A673 (cell line): ENCODE data around the gene PCNX3. TPM values are rescaled to one million over a fixed set of nuclear protein-coding genes. Genes with fewer than 3 reads are reported as not detected.
A peak's percentile ranks its signal among the peaks of the same experiment; 100 is the strongest.

Experiments used
- BruUV-seq: library from RNA; stranded (reverse); fragments of 400-500 nt; replicated peaks from 2 replicates; lab custom pipeline; 2021; lab: Mats Ljungman, UMichigan
- CTCF ChIA-PET: fragments of 300-600 bp; sonication (Branson Sonifier 250); formaldehyde crosslinking; loops from one replicate; lab custom pipeline; 2022; ENCODE audit warnings: antibody characterized with exemption; lab: Charles Lee
- POLR2A ChIA-PET: fragments of 300-600 bp; sonication (Branson Sonifier 250); formaldehyde crosslinking; loops from one replicate; lab custom pipeline; 2022; ENCODE audit warnings: antibody characterized with exemption; ENCODE audit not compliant: low non-redundant PET; lab: Charles Lee
- DNase-seq: peaks from one replicate; pipeline ENCODE4 v3.0.0-alpha.2; 2015; ENCODE audit warnings: low spot score
- H3K27ac ChIP-seq: fragments of 200-600 bp; sonication (generic); 2 replicates; pipeline ENCODE4 v1.5.1; 2016; ENCODE audit warnings: mixed run types, low read depth, mild to moderate bottlenecking, mixed read lengths, antibody characterized with exemption, low read length; ENCODE audit not compliant: poor library complexity, severe bottlenecking
- H3K27me3 ChIP-seq: fragments of 200-600 bp; sonication (generic); replicated peaks from 2 replicates; pipeline ENCODE4 v1.6.1; 2017; ENCODE audit warnings: mixed run types, low read depth, mild to moderate bottlenecking, mixed read lengths, antibody characterized with exemption, low read length; ENCODE audit not compliant: insufficient read depth, poor library complexity
- H3K36me3 ChIP-seq: fragments of 200-600 bp; sonication (generic); 2 replicates; pipeline ENCODE4 v1.6.1; 2016; ENCODE audit warnings: mixed run types, mild to moderate bottlenecking, mixed read lengths, antibody characterized with exemption, low read length; ENCODE audit not compliant: insufficient read depth, poor library complexity, severe bottlenecking
- H3K4me1 ChIP-seq: fragments of 200-600 bp; sonication (generic); 2 replicates; pipeline ENCODE4 v1.6.1; 2017; ENCODE audit warnings: mixed run types, mild to moderate bottlenecking, mixed read lengths, antibody characterized with exemption, low read length; ENCODE audit not compliant: insufficient read depth, poor library complexity, severe bottlenecking
- H3K4me3 ChIP-seq: fragments of 200-600 bp; sonication (generic); 2 replicates; pipeline ENCODE4 v1.5.1; 2016; ENCODE audit warnings: low read depth, mixed run types, mild to moderate bottlenecking, mixed read lengths, low read length; ENCODE audit not compliant: poor library complexity, severe bottlenecking
- H3K9me3 ChIP-seq: fragments of 200-600 bp; sonication (generic); 2 replicates; pipeline ENCODE4 v1.6.1; 2016; ENCODE audit warnings: mixed run types, low read depth, mild to moderate bottlenecking, mixed read lengths, antibody characterized with exemption, low read length; ENCODE audit not compliant: poor library complexity, severe bottlenecking
- CTCF ChIP-seq: fragments of 300-800, 200-600 bp; sonication (generic); conservative IDR thresholded peaks from 2 replicates; pipeline ENCODE4 v1.5.1; 2017; ENCODE audit warnings: low read depth, mild to moderate bottlenecking, antibody characterized with exemption, low read length, moderate library complexity, mixed read lengths
- EZH2 ChIP-seq: fragments of 200-600 bp; sonication (generic); IDR thresholded peaks from 2 replicates; pipeline ENCODE4 v1.6.1; 2017; ENCODE audit warnings: borderline replicate concordance, low read depth, mild to moderate bottlenecking, mixed read lengths, antibody characterized with exemption, low read length; ENCODE audit not compliant: poor library complexity, severe bottlenecking
- intact Hi-C: fragments of 100-400 bp; cut with micrococcal nuclease; formaldehyde crosslinking; loops from one replicate; pipeline ENCODE4 v1.10.0; 2022; ENCODE audit not compliant: unreplicated experiment
- total RNA-seq: library from RNA; stranded (reverse); gene quantifications from 2 replicates; pipeline ENCODE4 v1.2.3, GENCODE V29; 2021

Gene PCNX3
- total RNA-seq, 1 experiment from 2014 or later: 68.0 TPM

DNA sequence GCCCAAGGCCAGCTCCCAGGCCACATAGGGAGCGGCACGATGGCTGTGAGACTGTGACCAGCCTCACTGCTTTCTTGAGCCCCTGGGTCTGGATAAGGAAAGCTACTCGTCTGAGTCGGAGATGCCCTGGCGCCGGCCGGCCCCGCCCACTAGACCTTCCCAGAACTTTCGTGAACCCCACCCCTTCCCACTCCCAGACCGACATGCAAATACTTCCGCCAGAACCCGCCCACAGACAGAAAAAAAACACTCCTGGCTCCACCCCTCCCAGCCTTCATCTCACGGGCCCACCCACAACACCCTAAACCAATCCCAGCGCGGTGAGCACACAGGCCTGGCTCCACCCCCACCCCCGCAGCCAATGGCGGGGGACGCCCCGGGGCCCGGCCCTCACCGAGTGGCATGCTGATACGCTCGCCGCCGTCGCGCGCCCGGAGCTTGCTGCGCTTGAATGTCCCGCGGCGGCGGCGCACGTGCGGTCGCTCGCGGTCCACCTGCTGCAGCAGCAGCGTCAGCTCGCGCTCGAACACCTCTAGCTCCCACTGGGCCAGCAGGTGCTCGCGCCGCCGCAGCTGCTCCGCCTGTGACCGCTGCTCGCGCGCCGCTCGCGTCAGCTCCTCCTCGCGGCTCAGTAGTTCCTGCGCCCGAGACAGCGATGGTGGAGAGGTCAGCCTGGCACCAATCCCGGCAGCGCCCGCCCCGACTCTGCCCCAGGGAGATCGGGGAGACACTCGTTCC, 8.5 kb upstream of the PCNX3 start:
- H3K27ac ChIP-seq: peak overlapping the region; percentile 57
- no TSS peak for BruUV-seq
- no peak for TF ChIP-seq EZH2
- TF ChIP-seq CTCF: no peak
- no peaks in the 10 kb centered on the region for H3K9me3 ChIP-seq
- peaks cover 28% of the 10 kb centered on the region for H3K36me3 ChIP-seq
- peak; percentile 100 for DNase-seq
- POLR2A ChIA-PET: interaction anchor here (0.6 kb wide), 1 partner anchor 339 kb away, joined by 3 read pairs; no protein-coding TSS in a partner anchor
- intact Hi-C loops: loop anchor here (5.0 kb wide), 1 partner anchor 35 kb away; the partner anchor contains the start of genes FAM89B and ZNRD2
- CTCF ChIA-PET: interaction anchor here (1.0 to 2.5 kb wide), 3 partner anchors 13 to 67 kb away, joined by 3 to 9 read pairs (median 6); partner anchors contain the start of gene ZNRD2
- no peaks in the 10 kb centered on the region for H3K27me3 ChIP-seq
- peaks cover 14% of the 10 kb centered on the region for H3K4me1 ChIP-seq
- H3K4me3 ChIP-seq: peak overlapping the region; percentile 35

GRCh38 chr11:65607614-65608426, 7.8 kb upstream of the PCNX3 start:
- no peak for TF ChIP-seq EZH2
- TF ChIP-seq CTCF: no peak
- intact Hi-C loops: loop anchor here (5.0 kb wide), 1 partner anchor 36 kb away; the partner anchor contains the start of genes FAM89B and ZNRD2
- Histone ChIP-seq H3K4me1 (peaks cover 22% of the 10 kb centered on the region), H3K4me3 (peak overlapping the region; percentile 35), H3K27me3 (no peaks in the 10 kb centered on the region), H3K9me3 (no peaks in the 10 kb centered on the region), H3K36me3 (peaks cover 28% of the 10 kb centered on the region), H3K27ac (peak overlapping the region; percentile 57)
- POLR2A ChIA-PET: no interaction called here
- no TSS peak for BruUV-seq
- CTCF ChIA-PET: interaction anchor here (1.0 to 2.5 kb wide), 3 partner anchors 14 to 68 kb away, joined by 3 to 9 read pairs (median 6); partner anchors contain the start of gene ZNRD2
- DNase-seq: no peak

DNA sequence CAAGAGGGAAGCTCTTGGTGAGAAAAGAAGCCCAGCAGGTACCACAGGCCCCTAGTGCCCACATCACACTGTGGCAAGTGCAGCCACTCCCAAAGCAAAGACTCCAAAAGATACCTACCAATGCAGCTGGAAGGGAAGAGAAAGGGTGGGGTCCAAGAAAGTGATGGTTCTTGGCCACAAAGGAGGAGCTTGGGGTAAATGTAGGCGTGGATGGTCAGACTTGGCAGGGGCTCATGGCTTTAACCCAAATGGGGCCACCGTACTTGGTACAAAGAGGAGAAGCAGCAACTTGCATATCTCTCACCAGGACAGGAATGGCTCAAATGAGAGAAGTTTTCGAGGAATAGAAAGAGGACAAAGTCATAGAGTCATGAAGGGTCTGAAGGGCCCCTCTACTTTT, 6.3 kb upstream of the PCNX3 start:
- no TSS peak for BruUV-seq
- TF ChIP-seq EZH2: no peak
- TF ChIP-seq CTCF: no peak
- intact Hi-C loops: loop anchor here (5.0 kb wide), 1 partner anchor 37 kb away; the partner anchor contains the start of genes FAM89B and ZNRD2
- CTCF ChIA-PET: no interaction called here
- POLR2A ChIA-PET: no interaction called here
- no peaks in the 10 kb centered on the region for H3K9me3 ChIP-seq
- H3K4me1 ChIP-seq: peaks cover 28% of the 10 kb centered on the region
- H3K4me3 ChIP-seq: no peak overlapping the region
- no peak for DNase-seq
- H3K36me3 ChIP-seq: peaks cover 20% of the 10 kb centered on the region
- H3K27me3 ChIP-seq: no peaks in the 10 kb centered on the region
- H3K27ac ChIP-seq: no peak overlapping the region
